ENCODE results near the gene SCAMP4. TPM values are rescaled to one million over a fixed set of nuclear protein-coding genes. Genes with fewer than 3 reads are reported as not detected.
A peak's percentile ranks its signal among the peaks of the same experiment; 100 is the strongest.

Gene SCAMP4
- total and polyA plus RNA-seq, 2 of the 13 experiments (the other 11 are each of a cell fraction or from before 2014, with no cell fraction given): 10.7 to 13.7 TPM

DNA sequence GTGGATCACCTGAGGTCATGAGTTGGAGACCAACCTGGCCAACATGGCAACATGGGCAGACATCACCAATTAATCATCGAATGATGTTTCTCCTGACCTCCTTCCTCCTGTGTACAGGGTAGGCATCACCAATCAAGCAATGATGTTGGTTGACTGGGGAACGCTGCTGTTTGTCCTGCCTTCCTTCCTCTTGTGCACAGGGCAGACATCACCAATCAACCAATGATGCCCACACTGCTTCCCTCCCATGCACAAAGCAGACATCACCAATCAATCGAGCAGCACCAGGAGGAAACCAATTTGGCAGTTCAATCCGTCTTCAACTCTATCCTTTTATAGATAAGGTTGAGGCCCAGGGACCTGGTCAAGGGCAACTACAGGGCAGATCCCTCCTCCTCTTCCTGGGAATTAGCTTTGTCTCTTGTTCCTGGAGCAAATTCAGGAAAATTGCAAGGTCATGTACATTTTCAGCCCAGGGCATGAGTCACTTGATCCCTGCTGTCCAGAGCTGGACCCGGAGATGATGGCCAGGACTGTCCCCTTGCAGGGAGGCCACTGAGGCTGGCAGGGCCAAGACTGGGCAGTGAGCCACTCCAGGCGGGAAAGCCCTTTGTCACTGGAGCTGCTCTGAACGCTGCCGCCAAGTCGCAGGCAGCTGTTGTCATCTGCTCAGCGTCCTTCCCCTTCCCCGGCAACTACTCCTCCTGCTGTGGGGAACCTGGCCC lies 30.4 kb downstream of the SCAMP4 start (continued):
- TF ChIP-seq CCDC6 (CRISPR knock-in tag; IDR thresholded peaks at IDR 0.05) (no peak), TCF12 (IDR thresholded peaks at IDR 0.05) (no peak), TCF12 (CRISPR knock-in tag; IDR thresholded peaks at IDR 0.05) (no peak), SALL1 (CRISPR knock-in tag; IDR thresholded peaks at IDR 0.05) (peak; percentile 26; the same call in 1 of the 2 replicates), ZNF619 (CRISPR knock-in tag; IDR thresholded peaks at IDR 0.05) (no peak), ZNF432 (CRISPR knock-in tag; IDR thresholded peaks at IDR 0.05; ENCODE audit: borderline replicate concordance) (no peak), GPN1 (CRISPR knock-in tag; IDR thresholded peaks at IDR 0.05; ENCODE audit: borderline replicate concordance) (no peak), SOX13 (IDR thresholded peaks at IDR 0.05) (no peak), SOX13 (CRISPR knock-in tag; conservative IDR thresholded peaks at IDR 0.05 in 1 of 2, IDR thresholded peaks at IDR 0.05 in 1 of 2) (peak in 1 of 2 experiments; percentile 47; a peak in 2 of 4 replicates), NFE2L2 (IDR thresholded peaks at IDR 0.05; ENCODE audit: low read length) (0 out of 2 replicates have a peak, but pooled peaks have one; percentile 31), ERF (CRISPR knock-in tag; IDR thresholded peaks at IDR 0.05) (no peak), POLR2AphosphoS5 (IDR thresholded peaks at IDR 0.05; ENCODE audit: low read depth, low read length) (no peak), PCBP1 (IDR thresholded peaks at IDR 0.05; ENCODE audit: borderline replicate concordance, low read depth, low read length) (no peak), NFKBIZ (CRISPR knock-in tag; IDR thresholded peaks at IDR 0.05) (no peak), FOXK1 (CRISPR knock-in tag; IDR thresholded peaks at IDR 0.05; ENCODE audit: borderline replicate concordance, low read depth) (peak; percentile 23; the same call in 1 of the 2 replicates), ZNF549 (CRISPR knock-in tag; IDR thresholded peaks at IDR 0.05) (no peak), ASH2L (IDR thresholded peaks at IDR 0.05; ENCODE audit: insufficient read length, low read depth, low read length) (no peak), ZMYM3 (CRISPR knock-in tag; IDR thresholded peaks at IDR 0.05) (peak; percentile 77)
- TF ChIP-seq, protein P1, sequence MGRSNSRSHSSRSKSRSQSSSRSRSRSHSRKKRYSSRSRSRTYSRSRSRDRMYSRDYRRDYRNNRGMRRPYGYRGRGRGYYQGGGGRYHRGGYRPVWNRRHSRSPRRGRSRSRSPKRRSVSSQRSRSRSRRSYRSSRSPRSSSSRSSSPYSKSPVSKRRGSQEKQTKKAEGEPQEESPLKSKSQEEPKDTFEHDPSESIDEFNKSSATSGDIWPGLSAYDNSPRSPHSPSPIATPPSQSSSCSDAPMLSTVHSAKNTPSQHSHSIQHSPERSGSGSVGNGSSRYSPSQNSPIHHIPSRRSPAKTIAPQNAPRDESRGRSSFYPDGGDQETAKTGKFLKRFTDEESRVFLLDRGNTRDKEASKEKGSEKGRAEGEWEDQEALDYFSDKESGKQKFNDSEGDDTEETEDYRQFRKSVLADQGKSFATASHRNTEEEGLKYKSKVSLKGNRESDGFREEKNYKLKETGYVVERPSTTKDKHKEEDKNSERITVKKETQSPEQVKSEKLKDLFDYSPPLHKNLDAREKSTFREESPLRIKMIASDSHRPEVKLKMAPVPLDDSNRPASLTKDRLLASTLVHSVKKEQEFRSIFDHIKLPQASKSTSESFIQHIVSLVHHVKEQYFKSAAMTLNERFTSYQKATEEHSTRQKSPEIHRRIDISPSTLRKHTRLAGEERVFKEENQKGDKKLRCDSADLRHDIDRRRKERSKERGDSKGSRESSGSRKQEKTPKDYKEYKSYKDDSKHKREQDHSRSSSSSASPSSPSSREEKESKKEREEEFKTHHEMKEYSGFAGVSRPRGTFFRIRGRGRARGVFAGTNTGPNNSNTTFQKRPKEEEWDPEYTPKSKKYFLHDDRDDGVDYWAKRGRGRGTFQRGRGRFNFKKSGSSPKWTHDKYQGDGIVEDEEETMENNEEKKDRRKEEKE (IDR thresholded peaks at IDR 0.05): no peak
- TF ChIP-seq, protein P2, sequence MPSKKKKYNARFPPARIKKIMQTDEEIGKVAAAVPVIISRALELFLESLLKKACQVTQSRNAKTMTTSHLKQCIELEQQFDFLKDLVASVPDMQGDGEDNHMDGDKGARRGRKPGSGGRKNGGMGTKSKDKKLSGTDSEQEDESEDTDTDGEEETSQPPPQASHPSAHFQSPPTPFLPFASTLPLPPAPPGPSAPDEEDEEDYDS (CRISPR knock-in tag; IDR thresholded peaks at IDR 0.05): 0 out of 2 replicates have a peak, but pooled peaks have one; percentile 16
- TF ChIP-seq, protein P3, sequence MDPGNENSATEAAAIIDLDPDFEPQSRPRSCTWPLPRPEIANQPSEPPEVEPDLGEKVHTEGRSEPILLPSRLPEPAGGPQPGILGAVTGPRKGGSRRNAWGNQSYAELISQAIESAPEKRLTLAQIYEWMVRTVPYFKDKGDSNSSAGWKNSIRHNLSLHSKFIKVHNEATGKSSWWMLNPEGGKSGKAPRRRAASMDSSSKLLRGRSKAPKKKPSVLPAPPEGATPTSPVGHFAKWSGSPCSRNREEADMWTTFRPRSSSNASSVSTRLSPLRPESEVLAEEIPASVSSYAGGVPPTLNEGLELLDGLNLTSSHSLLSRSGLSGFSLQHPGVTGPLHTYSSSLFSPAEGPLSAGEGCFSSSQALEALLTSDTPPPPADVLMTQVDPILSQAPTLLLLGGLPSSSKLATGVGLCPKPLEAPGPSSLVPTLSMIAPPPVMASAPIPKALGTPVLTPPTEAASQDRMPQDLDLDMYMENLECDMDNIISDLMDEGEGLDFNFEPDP (CRISPR knock-in tag; conservative IDR thresholded peaks at IDR 0.05): no peak
- TF ChIP-seq, protein P4, sequence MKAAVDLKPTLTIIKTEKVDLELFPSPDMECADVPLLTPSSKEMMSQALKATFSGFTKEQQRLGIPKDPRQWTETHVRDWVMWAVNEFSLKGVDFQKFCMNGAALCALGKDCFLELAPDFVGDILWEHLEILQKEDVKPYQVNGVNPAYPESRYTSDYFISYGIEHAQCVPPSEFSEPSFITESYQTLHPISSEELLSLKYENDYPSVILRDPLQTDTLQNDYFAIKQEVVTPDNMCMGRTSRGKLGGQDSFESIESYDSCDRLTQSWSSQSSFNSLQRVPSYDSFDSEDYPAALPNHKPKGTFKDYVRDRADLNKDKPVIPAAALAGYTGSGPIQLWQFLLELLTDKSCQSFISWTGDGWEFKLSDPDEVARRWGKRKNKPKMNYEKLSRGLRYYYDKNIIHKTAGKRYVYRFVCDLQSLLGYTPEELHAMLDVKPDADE (CRISPR knock-in tag; IDR thresholded peaks at IDR 0.05): no peak

All from HepG2 (cell line).